ENCODE results near the gene TUBA3D. TPM values are rescaled to one million over a fixed set of nuclear protein-coding genes. Genes with fewer than 3 reads are reported as not detected.
"Not testable (repeated sequence)": the region's sequence is repeated elsewhere in the genome, so short reads cannot be mapped to it uniquely, and the experiment has no call there.

The TUBA3D gene
- polyA plus RNA-seq (ENCODE audit: insufficient read length in 3 of 3), result under 1 TPM; 0.33 to 0.57 (median 0.45) TPM

DNA sequence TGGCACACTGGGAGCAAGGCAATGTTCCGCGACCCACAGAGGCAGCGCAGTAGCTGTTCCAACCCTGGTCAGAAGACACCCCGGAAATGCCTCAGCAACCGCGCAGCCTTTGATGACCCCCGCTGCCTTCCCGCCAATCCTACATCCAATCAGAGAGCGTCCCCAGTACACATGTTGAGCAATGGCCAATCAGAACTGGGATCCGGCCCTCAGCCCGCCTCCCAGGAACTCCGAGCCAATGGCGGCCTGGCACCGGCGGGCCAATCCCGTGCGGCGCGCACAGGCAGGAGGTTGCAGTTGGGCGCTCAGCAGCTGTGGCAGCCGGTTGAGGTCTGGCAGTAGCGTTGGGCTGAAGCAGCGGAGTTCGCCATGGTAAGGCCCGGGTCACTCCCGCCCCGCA lies at the start of gene TUBA3D:
Gene TUBA3D (plus strand): TSS at position 289 of the 400 bp plus-strand sequence. CDS start 81 bp downstream, at position 370.
- no peak for DNase-seq (ENCODE audit: low read depth in 3 of 3, low spot score in 2 of 3)

- DNase-seq (ENCODE audit: low read depth in 3 of 3, low spot score in 2 of 3), result no peak
Measured at GRCh38 chr2:131426727-131427126, 49.2 kb upstream of the TUBA3D start.

- no peak for DNase-seq (ENCODE audit: low read depth in 3 of 3, low spot score in 2 of 3)
Measured at GRCh38 chr2:131431336-131431735, 44.6 kb upstream of the TUBA3D start.

DNA sequence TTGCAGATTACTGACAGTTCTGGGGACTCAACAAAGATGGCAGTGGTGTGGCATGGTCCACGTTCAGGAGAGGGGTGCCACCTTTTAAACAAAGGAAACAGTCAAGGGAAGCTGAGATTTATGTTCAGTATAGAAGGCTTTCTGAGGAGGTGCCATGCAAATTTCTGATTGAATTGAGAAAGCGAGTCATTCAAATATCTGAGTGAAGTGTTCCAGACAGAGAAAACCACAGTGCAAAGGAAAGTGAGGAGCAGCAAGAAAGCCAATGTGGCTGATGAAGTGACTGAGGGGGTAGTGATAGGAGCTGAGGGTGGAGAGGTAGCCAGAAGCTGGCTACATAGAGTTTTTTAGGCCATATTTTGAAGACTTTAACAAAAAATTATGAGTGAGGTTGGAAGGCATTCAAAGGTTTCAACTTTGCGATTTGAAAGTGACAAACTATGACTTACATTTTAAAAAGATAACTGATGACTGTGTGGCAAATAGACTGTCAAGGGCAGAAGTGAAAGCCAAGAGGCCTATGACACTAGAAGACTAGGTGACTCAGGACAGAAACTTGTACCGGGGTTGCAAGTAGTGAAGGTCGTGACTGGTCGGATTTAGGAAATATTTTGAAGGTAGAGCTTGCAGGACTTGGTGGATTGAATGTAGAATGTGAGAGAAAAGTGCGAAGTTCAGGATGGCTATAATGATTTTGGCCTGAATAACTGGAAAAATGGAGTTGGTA lies 35.0 kb upstream of the TUBA3D start:
- DNase-seq (ENCODE audit: low read depth in 3 of 3, low spot score in 2 of 3), result not testable (repeated sequence)

DNA sequence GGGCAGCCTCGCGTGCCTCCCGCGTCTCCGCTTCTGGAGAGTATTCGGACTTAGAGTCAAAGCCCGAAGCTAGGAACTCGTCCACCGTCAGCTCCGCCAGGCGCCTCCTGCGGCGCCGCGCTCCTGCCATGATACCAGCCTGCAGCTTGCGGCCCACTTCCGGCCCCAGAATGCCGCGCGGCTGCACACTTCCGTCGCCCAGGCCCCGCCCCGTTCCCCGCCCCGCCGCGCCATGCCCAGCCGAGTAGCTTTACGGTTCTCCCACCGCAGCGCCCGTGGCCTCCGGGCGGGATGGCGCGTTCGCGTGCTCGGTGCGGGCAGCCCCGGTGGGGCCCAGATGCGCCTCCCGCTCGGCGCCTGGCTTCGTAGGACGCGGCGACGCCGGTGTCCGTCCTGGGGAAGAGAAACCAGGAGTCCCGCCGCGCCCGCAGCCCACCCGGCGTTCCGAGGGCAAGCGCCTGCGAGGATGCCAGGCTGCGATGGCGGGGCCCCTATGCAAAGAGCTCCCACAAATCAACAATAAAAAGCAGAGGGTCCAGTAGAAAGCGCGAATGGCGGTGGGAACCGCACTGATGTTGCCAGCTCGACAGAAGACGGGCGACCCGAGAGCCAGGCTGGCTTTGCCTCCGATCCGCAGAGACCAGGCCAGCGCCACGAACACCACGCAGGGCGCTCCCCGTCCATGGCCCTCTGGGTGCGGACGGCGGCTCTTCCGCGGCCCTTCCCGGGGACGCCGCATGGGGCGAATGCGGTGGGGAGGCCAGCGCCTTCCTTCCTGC lies 31.0 kb upstream of the TUBA3D start:
- not testable (repeated sequence) for DNase-seq (ENCODE audit: low read depth in 3 of 3, low spot score in 2 of 3)

GRCh38 chr2:131445515-131445797 lies 30.5 kb upstream of the TUBA3D start:
- not testable (repeated sequence) for DNase-seq (ENCODE audit: low read depth in 3 of 3, low spot score in 2 of 3)

- DNase-seq (ENCODE audit: low read depth in 3 of 3, low spot score in 2 of 3), result no peak
Measured at GRCh38 chr2:131445896-131446295, 30.0 kb upstream of the TUBA3D start.

GRCh38 chr2:131447981-131448380 lies 27.9 kb upstream of the TUBA3D start:
- DNase-seq (ENCODE audit: low read depth in 3 of 3, low spot score in 2 of 3), result not testable (repeated sequence)

- not testable (repeated sequence) for DNase-seq (ENCODE audit: low read depth in 3 of 3, low spot score in 2 of 3)
Measured at GRCh38 chr2:131451265-131451949, 24.5 kb upstream of the TUBA3D start.

DNA sequence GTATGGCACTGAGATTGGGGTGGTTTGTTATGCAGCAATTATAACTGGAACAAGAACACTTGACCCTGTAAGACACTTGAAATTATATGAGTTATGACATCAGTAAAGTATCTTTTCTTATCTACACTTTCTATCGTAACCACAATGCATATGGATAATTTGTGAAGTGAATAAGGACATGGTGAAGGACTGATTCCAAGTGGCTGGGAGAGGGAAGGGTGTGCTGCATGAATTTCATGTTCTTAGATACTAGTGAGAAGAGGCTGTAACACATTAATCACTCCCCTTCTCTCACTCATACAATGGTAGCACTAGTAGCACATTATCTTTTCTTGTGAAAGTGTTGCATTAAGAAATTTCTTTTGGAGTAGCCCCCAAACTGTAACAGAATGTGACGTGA lies 21.0 kb upstream of the TUBA3D start:
- not testable (repeated sequence) for DNase-seq (ENCODE audit: low read depth in 3 of 3, low spot score in 2 of 3)

DNA sequence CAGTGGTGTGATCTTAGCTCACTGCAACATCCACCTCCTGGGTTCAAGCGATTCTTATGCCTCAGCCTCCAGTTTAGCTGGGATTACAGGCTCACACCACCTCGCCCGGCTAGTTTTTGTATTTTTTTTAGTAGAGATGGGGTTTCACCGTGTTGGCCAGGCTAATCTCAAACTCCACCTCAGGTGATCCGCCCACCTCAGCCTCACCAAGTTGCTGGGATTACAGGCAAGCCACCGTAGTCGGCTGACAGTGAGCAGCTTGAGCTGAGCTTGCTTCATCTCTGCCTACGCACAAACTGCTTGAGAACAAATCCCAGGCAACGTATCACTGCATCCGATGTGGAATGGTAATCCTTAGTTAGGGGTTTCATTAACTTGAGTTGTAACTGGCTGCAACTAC lies 8.2 kb upstream of the TUBA3D start:
- not testable (repeated sequence) for DNase-seq (ENCODE audit: low read depth in 3 of 3, low spot score in 2 of 3)

GRCh38 chr2:131470944-131471343 lies 5.0 kb upstream of the TUBA3D start:
- DNase-seq (ENCODE audit: low read depth in 3 of 3, low spot score in 2 of 3), result not testable (repeated sequence)

DNA sequence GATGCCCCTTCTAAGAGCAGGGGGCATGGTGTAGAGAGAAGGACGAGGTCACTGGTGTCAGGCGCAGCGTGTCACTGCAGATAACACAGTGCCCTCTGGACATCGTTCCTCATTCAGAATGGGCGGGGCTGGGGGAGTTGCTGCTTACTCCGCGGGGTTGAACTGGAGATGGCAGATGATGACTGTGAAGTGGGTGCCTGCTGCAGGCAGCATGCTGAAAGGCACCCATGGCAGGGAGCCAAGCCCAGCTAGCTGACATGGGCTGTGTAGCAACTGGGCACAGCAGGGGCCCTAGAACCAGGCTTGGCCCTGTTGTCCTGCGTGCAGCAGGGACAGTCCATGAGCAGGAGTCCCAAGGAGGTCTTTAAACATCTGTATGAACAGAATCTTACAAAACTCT lies 4.3 kb upstream of the TUBA3D start:
- not testable (repeated sequence) for DNase-seq (ENCODE audit: low read depth in 3 of 3, low spot score in 2 of 3)

DNA sequence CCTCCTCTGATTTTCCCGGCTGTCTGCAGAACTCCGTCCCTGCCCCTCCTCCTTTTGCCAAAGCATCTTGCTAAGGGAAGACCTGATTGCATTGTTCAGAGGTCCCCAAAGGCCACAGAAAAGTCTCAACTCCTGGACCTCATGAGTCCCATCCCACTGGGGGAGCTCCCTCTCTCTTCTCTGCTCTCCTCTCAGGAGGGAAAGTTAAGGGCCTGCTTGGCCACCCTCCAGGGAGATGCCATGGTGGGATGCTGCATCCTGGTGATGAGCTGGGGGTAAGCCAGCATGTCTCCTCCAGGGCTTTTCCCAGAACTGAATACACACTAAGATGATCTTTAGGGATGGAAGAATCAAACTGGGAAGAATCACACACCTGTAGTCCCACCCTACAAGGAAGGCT lies 2.7 kb upstream of the TUBA3D start:
- not testable (repeated sequence) for DNase-seq (ENCODE audit: low read depth in 3 of 3, low spot score in 2 of 3)

GRCh38 chr2:131476363-131476762 lies 444 bp downstream of the TUBA3D start:
- DNase-seq (ENCODE audit: low read depth in 3 of 3, low spot score in 2 of 3), result not testable (repeated sequence)

DNA sequence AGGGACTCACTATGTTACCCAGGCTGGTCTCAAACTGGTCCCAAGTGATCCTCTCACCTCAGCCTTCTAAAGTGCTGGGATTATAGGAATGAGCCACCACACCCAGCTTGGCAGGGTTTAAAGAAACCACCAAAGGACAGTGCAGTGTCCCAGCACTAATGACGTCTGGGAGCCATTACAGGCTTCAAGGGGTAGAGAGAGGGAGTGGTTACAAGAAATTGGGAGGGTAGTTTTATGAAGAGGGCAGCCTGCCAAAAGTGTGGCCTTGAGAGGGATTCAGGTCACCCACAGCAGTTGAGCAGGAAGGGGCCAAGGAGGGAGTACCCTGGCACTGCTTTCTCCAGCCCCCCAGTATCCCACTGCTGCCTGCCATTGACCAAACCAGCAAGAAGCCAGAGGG lies 1.3 kb downstream of the TUBA3D start:
- not testable (repeated sequence) for DNase-seq (ENCODE audit: low read depth in 3 of 3, low spot score in 2 of 3)

DNA sequence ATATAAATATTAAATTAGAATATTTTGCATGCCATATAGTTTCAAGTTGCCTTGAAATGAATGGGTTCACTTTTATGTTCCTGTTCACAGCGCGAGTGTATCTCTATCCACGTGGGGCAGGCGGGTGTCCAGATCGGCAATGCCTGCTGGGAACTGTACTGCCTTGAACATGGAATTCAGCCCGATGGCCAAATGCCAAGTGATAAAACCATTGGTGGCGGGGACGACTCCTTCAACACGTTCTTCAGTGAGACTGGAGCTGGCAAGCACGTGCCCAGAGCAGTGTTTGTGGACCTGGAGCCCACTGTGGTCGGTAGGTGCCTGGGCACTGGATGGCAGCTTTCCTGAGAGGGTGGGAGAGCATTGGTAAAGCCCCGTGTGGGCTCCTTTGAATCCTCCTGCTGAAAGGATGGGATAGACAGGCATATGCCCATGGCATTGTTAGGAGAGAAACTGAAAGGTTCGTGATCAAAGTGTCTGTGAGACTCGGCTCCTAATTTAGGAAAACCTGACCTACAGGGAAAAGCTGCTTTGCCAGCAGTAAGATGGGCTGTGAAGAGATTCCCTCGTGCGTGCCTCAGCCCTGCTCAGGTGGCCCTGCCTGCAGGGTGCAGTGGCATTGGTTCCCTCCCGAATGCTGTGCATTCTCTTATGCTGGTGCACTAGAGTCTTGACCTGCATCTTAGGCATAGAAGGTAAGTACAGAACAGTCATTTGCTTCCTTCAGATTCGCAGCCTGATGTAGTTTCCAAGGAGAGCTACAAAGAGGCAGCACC lies 2.3 kb downstream of the TUBA3D start:
- DNase-seq (ENCODE audit: low read depth in 3 of 3, low spot score in 2 of 3), result not testable (repeated sequence)

- DNase-seq (ENCODE audit: low read depth in 3 of 3, low spot score in 2 of 3), result not testable (repeated sequence)
Measured at GRCh38 chr2:131478850-131479461, 3.0 kb downstream of the TUBA3D start.

DNA sequence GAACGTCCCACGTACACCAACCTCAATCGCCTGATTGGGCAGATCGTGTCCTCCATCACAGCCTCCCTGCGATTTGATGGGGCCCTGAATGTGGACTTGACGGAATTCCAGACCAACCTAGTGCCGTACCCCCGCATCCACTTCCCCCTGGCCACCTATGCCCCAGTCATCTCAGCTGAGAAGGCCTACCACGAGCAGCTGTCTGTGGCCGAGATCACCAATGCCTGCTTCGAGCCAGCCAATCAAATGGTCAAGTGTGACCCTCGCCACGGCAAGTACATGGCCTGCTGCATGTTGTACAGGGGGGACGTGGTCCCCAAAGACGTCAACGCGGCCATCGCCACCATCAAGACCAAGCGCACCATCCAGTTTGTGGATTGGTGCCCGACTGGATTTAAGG lies 4.4 kb downstream of the TUBA3D start:
- DNase-seq (ENCODE audit: low read depth in 3 of 3, low spot score in 2 of 3), result not testable (repeated sequence)

- DNase-seq (ENCODE audit: low read depth in 3 of 3, low spot score in 2 of 3), result not testable (repeated sequence)
Measured at GRCh38 chr2:131482506-131483155, 6.7 kb downstream of the TUBA3D start.

Data from right renal cortex interstitium (tissue), 3 donors.